Right ventricle myocardium inferior (tissue), 1 donor: ENCODE measurements around the gene GAMT. TPM values are rescaled to one million over a fixed set of nuclear protein-coding genes. Genes with fewer than 3 reads are reported as not detected.

ENCODE experiments used
- ATAC-seq: fragments of 200-7000 bp; cut with Tn5 transposase; one replicate; pipeline ENCODE4 v1.9.1; 2020; ENCODE audit warnings: mild to moderate bottlenecking, moderate library complexity
- DNase-seq: peaks from one replicate; pipeline ENCODE4 v3.0.0; 2021; ENCODE audit errors: missing footprints
- intact Hi-C: fragments of 100-400 bp; cut with DNase I; formaldehyde crosslinking; loops from one replicate; pipeline ENCODE4 v1.11.0; 2022
- total RNA-seq: library from RNA; stranded (reverse); fragmentation: NEBNext Ultra II Directional; extraction: Animal tissue kit (Norgen Biotek cat#: 25700); gene quantifications from one replicate; pipeline ENCODE4 v1.2.1, GENCODE V29; 2021
- donor health status: DM: no; HTN: yes; CAD: no; lungs with severe emphysema.

The GAMT gene
- total RNA-seq, 1 donor from 2014 or later: 85.8 TPM

- no peak for DNase-seq
- no peak for ATAC-seq
- intact Hi-C loops: no loop called here
These were observed 34.1 kb upstream of the GAMT start for GRCh38 chr19:1435378-1435989.

- no peak for DNase-seq
- no peak for ATAC-seq
- intact Hi-C loops: no loop called here
These were observed 33.3 kb upstream of the GAMT start for GRCh38 chr19:1434577-1435060.

GRCh38 chr19:1434040-1434366, 32.7 kb upstream of the GAMT start:
- intact Hi-C loops: no loop called here
- no peak for ATAC-seq

GRCh38 chr19:1433119-1434039, 32.0 kb upstream of the GAMT start:
- ATAC-seq (no peak), DNase-seq (no peak)
- intact Hi-C loops: no loop called here

More at GRCh38 chr19:1434040-1434366, 32.7 kb upstream of the GAMT start:
- no peak for DNase-seq

- ATAC-seq (no peak), DNase-seq (no peak)
- intact Hi-C loops: no loop called here
These were observed 31.2 kb upstream of the GAMT start for GRCh38 chr19:1432507-1432887.

GRCh38 chr19:1431759-1432506, 30.6 kb upstream of the GAMT start:
- DNase-seq (no peak), ATAC-seq (no peak)
- intact Hi-C loops: no loop called here

- intact Hi-C loops: no loop called here
- ATAC-seq: no peak
- DNase-seq: no peak
These were observed 28.9 kb upstream of the GAMT start for GRCh38 chr19:1430246-1430645.

GRCh38 chr19:1429750-1430149, 28.4 kb upstream of the GAMT start:
- DNase-seq: no peak
- intact Hi-C loops: no loop called here
- peak; percentile 82 for ATAC-seq

- no peak for DNase-seq
- peak; percentile 35 for ATAC-seq
- intact Hi-C loops: no loop called here
These were observed 27.5 kb upstream of the GAMT start for GRCh38 chr19:1428738-1429391.

GRCh38 chr19:1427221-1427920, 26.0 kb upstream of the GAMT start:
- intact Hi-C loops: no loop called here
- no peak for DNase-seq
- no peak for ATAC-seq

- intact Hi-C loops: no loop called here
- DNase-seq (no peak), ATAC-seq (no peak)
These were observed 25.4 kb upstream of the GAMT start for GRCh38 chr19:1426736-1427135.

- intact Hi-C loops: no loop called here
- ATAC-seq (no peak), DNase-seq (no peak)
These were observed 24.6 kb upstream of the GAMT start for GRCh38 chr19:1425902-1426301.

GRCh38 chr19:1425102-1425837, 23.9 kb upstream of the GAMT start:
- intact Hi-C loops: no loop called here

GRCh38 chr19:1424192-1424955, 23.0 kb upstream of the GAMT start:
- no peak for DNase-seq

More at GRCh38 chr19:1425102-1425837, 23.9 kb upstream of the GAMT start:
- no peak for DNase-seq
- no peak for ATAC-seq

GRCh38 chr19:1423436-1424191, 22.3 kb upstream of the GAMT start:
- DNase-seq (no peak), ATAC-seq (no peak)
- intact Hi-C loops: no loop called here

More at GRCh38 chr19:1424192-1424955, 23.0 kb upstream of the GAMT start:
- intact Hi-C loops: no loop called here
- no peak for ATAC-seq

GRCh38 chr19:1422943-1423342, 21.6 kb upstream of the GAMT start:
- intact Hi-C loops: no loop called here
- no peak for ATAC-seq
- DNase-seq: no peak
